ENCODE measurements around the gene TTLL11. TPM values are rescaled to one million over a fixed set of nuclear protein-coding genes. Genes with fewer than 3 reads are reported as not detected.

TTLL11 gene
- total RNA-seq, 1 experiment from 2014 or later = 7.0 TPM

- TF ChIP-seq EZH2 (IDR thresholded peaks at IDR 0.05; ENCODE audit: low read length, unreplicated experiment) = no peak
- TF ChIP-seq, protein P1, sequence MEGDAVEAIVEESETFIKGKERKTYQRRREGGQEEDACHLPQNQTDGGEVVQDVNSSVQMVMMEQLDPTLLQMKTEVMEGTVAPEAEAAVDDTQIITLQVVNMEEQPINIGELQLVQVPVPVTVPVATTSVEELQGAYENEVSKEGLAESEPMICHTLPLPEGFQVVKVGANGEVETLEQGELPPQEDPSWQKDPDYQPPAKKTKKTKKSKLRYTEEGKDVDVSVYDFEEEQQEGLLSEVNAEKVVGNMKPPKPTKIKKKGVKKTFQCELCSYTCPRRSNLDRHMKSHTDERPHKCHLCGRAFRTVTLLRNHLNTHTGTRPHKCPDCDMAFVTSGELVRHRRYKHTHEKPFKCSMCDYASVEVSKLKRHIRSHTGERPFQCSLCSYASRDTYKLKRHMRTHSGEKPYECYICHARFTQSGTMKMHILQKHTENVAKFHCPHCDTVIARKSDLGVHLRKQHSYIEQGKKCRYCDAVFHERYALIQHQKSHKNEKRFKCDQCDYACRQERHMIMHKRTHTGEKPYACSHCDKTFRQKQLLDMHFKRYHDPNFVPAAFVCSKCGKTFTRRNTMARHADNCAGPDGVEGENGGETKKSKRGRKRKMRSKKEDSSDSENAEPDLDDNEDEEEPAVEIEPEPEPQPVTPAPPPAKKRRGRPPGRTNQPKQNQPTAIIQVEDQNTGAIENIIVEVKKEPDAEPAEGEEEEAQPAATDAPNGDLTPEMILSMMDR (conservative IDR thresholded peaks at IDR 0.05; ENCODE audit: low read depth, low read length) = peak; percentile 51; the same call in 1 of the 2 replicates
- no peak for TF ChIP-seq EZH2phosphoT487 (IDR thresholded peaks at IDR 0.05; ENCODE audit: borderline replicate concordance, low read length)
- no peaks in the 10 kb centered on the region for H3K4me1 ChIP-seq (ENCODE audit: insufficient read depth, low read length)
- H3K27me3 ChIP-seq (ENCODE audit: low read length) = no peaks in the 10 kb centered on the region
- H3K27ac ChIP-seq (ENCODE audit: low read length) = no peak overlapping the region
- H4K20me1 ChIP-seq (ENCODE audit: low read length) = no peaks in the 10 kb centered on the region
- no peak overlapping the region for H3K9ac ChIP-seq (ENCODE audit: low read length)
- H3K9me2 ChIP-seq (replicated peaks; ENCODE audit: low read length) = no peaks in the 10 kb centered on the region
- DNase-seq (no peak), ATAC-seq (no peak)
- ChIA-PET CTCF (no interaction called here), POLR2A (ENCODE audit: unreplicated experiment) (no interaction called here)
- no TSS peak for BruUV-seq (replicated peaks)
- H3K9me3 ChIP-seq (ENCODE audit: low read length) = no peaks in the 10 kb centered on the region
- intact Hi-C loops (cut with micrococcal nuclease) = no loop called here
- no peaks in the 10 kb centered on the region for H3K36me3 ChIP-seq (ENCODE audit: low read depth, low read length)
- no peaks in the 10 kb centered on the region for H3K79me2 ChIP-seq (ENCODE audit: low read length)
- no peak overlapping the region for H3K4me3 ChIP-seq (ENCODE audit: low read length)
- H3K4me2 ChIP-seq (ENCODE audit: low read length) = no peak overlapping the region
- no peaks in the 10 kb centered on the region for H3F3A ChIP-seq (ENCODE audit: low read length, unreplicated experiment)
- no peak overlapping the region for H2AFZ ChIP-seq (ENCODE audit: low read length)
Measured at GRCh38 chr9:122016744-122017143, 76.4 kb downstream of the TTLL11 start.

DNA sequence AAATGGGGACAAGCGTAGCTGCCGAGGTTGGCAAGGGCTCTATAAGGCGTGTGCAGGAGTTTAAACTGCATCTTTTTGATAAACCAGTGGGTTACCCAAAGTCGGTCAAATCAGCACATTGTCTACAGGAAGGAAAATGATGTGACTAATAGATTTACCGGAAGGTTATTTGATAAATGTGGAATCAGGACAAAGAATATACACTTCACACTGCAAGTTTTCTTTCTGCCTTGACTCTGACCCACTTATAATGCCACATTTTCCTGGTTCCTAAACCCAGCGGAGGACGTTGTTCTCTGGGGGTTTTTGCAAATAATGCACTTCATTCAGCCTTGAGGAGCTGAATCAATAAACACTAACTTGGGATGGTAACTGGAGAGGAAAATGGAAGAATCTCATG lies 76.8 kb downstream of the TTLL11 start:
- Histone ChIP-seq H4K20me1 (ENCODE audit: low read length) (no peaks in the 10 kb centered on the region), H3K27ac (ENCODE audit: low read length) (no peak overlapping the region), H3K4me3 (ENCODE audit: low read length) (no peak overlapping the region), H3F3A (ENCODE audit: low read length, unreplicated experiment) (no peaks in the 10 kb centered on the region), H3K9ac (ENCODE audit: low read length) (no peak overlapping the region), H3K9me2 (replicated peaks; ENCODE audit: low read length) (no peaks in the 10 kb centered on the region), H3K9me3 (ENCODE audit: low read length) (no peaks in the 10 kb centered on the region), H3K36me3 (ENCODE audit: low read depth, low read length) (no peaks in the 10 kb centered on the region), H3K27me3 (ENCODE audit: low read length) (no peaks in the 10 kb centered on the region), H2AFZ (ENCODE audit: low read length) (no peak overlapping the region), H3K4me1 (ENCODE audit: insufficient read depth, low read length) (no peaks in the 10 kb centered on the region), H3K79me2 (ENCODE audit: low read length) (no peaks in the 10 kb centered on the region), H3K4me2 (ENCODE audit: low read length) (no peak overlapping the region)
- TF ChIP-seq, protein P1 (conservative IDR thresholded peaks at IDR 0.05; ENCODE audit: low read depth, low read length) = no peak
- TF ChIP-seq EZH2 (IDR thresholded peaks at IDR 0.05; ENCODE audit: low read length, unreplicated experiment) (no peak), EZH2phosphoT487 (IDR thresholded peaks at IDR 0.05; ENCODE audit: borderline replicate concordance, low read length) (no peak)
- ATAC-seq (no peak), DNase-seq (no peak)
- intact Hi-C loops (cut with micrococcal nuclease) = no loop called here
- ChIA-PET POLR2A (ENCODE audit: unreplicated experiment) (no interaction called here), CTCF (no interaction called here)
- BruUV-seq (replicated peaks) = no TSS peak

GRCh38 chr9:122015170-122015821 lies 77.8 kb downstream of the TTLL11 start:
- no peak overlapping the region for H3K27ac ChIP-seq (ENCODE audit: low read length)
- H4K20me1 ChIP-seq (ENCODE audit: low read length) = no peaks in the 10 kb centered on the region
- H2AFZ ChIP-seq (ENCODE audit: low read length) = no peak overlapping the region
- no peak overlapping the region for H3K4me2 ChIP-seq (ENCODE audit: low read length)
- BruUV-seq (replicated peaks) = no TSS peak
- TF ChIP-seq EZH2 (IDR thresholded peaks at IDR 0.05; ENCODE audit: low read length, unreplicated experiment) (no peak), EZH2phosphoT487 (IDR thresholded peaks at IDR 0.05; ENCODE audit: borderline replicate concordance, low read length) (no peak)
- TF ChIP-seq, protein P1 (conservative IDR thresholded peaks at IDR 0.05; ENCODE audit: low read depth, low read length) = no peak
- no peak overlapping the region for H3K9ac ChIP-seq (ENCODE audit: low read length)
- H3K4me1 ChIP-seq (ENCODE audit: insufficient read depth, low read length) = no peaks in the 10 kb centered on the region
- H3K9me2 ChIP-seq (replicated peaks; ENCODE audit: low read length) = no peaks in the 10 kb centered on the region
- H3K36me3 ChIP-seq (ENCODE audit: low read depth, low read length) = no peaks in the 10 kb centered on the region
- no peaks in the 10 kb centered on the region for H3K9me3 ChIP-seq (ENCODE audit: low read length)
- no peak for ATAC-seq
- no peaks in the 10 kb centered on the region for H3F3A ChIP-seq (ENCODE audit: low read length, unreplicated experiment)
- intact Hi-C loops (cut with micrococcal nuclease) = no loop called here
- H3K4me3 ChIP-seq (ENCODE audit: low read length) = no peak overlapping the region
- no peaks in the 10 kb centered on the region for H3K79me2 ChIP-seq (ENCODE audit: low read length)
- DNase-seq = no peak
- POLR2A ChIA-PET (ENCODE audit: unreplicated experiment) = no interaction called here
- CTCF ChIA-PET = no interaction called here
- no peaks in the 10 kb centered on the region for H3K27me3 ChIP-seq (ENCODE audit: low read length)
